ENCODE data around the gene FAM171A1.
"Not testable (repeated sequence)": the region's sequence is repeated elsewhere in the genome, so short reads cannot be mapped to it uniquely, and the experiment has no call there.

The FAM171A1 gene

GRCh38 chr10:15209827-15210509 lies 161.1 kb downstream of the FAM171A1 start:
- TF ChIP-seq ZFX (IDR thresholded peaks at IDR 0.05) (no peak), CTCF (conservative IDR thresholded peaks at IDR 0.05) (peak; percentile 95)

GRCh38 chr10:15208221-15208620 lies 162.9 kb downstream of the FAM171A1 start:
- H3K27ac ChIP-seq, result no peak overlapping the region
- TF ChIP-seq CTCF (conservative IDR thresholded peaks at IDR 0.05), result no peak
- no peak for TF ChIP-seq ZFX (IDR thresholded peaks at IDR 0.05)

More at GRCh38 chr10:15209827-15210509, 161.1 kb downstream of the FAM171A1 start:
- no peak overlapping the region for H3K27ac ChIP-seq

- not testable (repeated sequence) for H3K27ac ChIP-seq
Measured at GRCh38 chr10:15207410-15207809, 163.7 kb downstream of the FAM171A1 start.

- H3K27ac ChIP-seq, result no peak overlapping the region
- TF ChIP-seq ZFX (IDR thresholded peaks at IDR 0.05) (no peak), CTCF (conservative IDR thresholded peaks at IDR 0.05) (no peak)
Measured at GRCh38 chr10:15202639-15203038, 168.4 kb downstream of the FAM171A1 start.

GRCh38 chr10:15202301-15202621 lies 168.8 kb downstream of the FAM171A1 start:
- H3K27ac ChIP-seq, result not testable (repeated sequence)

GRCh38 chr10:15201589-15202300 lies 169.3 kb downstream of the FAM171A1 start:
- TF ChIP-seq ZFX (IDR thresholded peaks at IDR 0.05) (no peak), CTCF (conservative IDR thresholded peaks at IDR 0.05) (no peak)
- H3K27ac ChIP-seq, result no peak overlapping the region

- no peak for TF ChIP-seq ZFX (IDR thresholded peaks at IDR 0.05)
- TF ChIP-seq CTCF (conservative IDR thresholded peaks at IDR 0.05), result no peak
- H3K27ac ChIP-seq, result no peak overlapping the region
Measured at GRCh38 chr10:15200626-15201025, 170.5 kb downstream of the FAM171A1 start.

GRCh38 chr10:15197911-15198310 lies 173.2 kb downstream of the FAM171A1 start:
- no peak overlapping the region for H3K27ac ChIP-seq
- TF ChIP-seq ZFX (IDR thresholded peaks at IDR 0.05), result no peak
- TF ChIP-seq CTCF (conservative IDR thresholded peaks at IDR 0.05), result no peak

Data from C4-2B (cell line).